Calu3 (cell line): ENCODE data around the gene PDE9A. TPM values are rescaled to one million over a fixed set of nuclear protein-coding genes. Genes with fewer than 3 reads are reported as not detected.

Source experiments
- total RNA-seq: library from RNA; stranded (reverse); gene quantifications from 2 replicates; pipeline ENCODE4 v1.2.3, GENCODE V29; 2022

Gene PDE9A
- total RNA-seq, 1 experiment from 2014 or later, result 10.9 TPM

Other genes with a start within 250 kb of the PDE9A start
- gene UBASH3A, start 249.7 kb upstream of the PDE9A start, total RNA-seq, result not detected in 2 replicates
- 2.2 and 3.3 TPM in 2 replicates for gene RSPH1, start 157.4 kb upstream of the PDE9A start, total RNA-seq
- gene SLC37A1, start 139.8 kb upstream of the PDE9A start, total RNA-seq, result 24.9 and 30.9 TPM in 2 replicates
- 29.9 and 32.0 TPM in 2 replicates for gene WDR4, start 225.9 kb downstream of the PDE9A start, total RNA-seq
- gene NDUFV3, start 239.7 kb downstream of the PDE9A start, total RNA-seq, result 29.8 and 31.1 TPM in 2 replicates